ENCODE measurements around the gene RBFOX1. TPM values are rescaled to one million over a fixed set of nuclear protein-coding genes. Genes with fewer than 3 reads are reported as not detected.

RBFOX1 gene
- total RNA-seq, 1 donor from 2014 or later = not detected

- H3K27ac ChIP-seq = no peak overlapping the region
- no peaks in the 10 kb centered on the region for H3K9me3 ChIP-seq
- H3K27me3 ChIP-seq = no peaks in the 10 kb centered on the region
- H3K36me3 ChIP-seq = no peaks in the 10 kb centered on the region
- H3K4me3 ChIP-seq = no peak overlapping the region
- no peaks in the 10 kb centered on the region for H3K4me1 ChIP-seq
- intact Hi-C loops (cut with DNase I) = no loop called here
- TF ChIP-seq CTCF (IDR thresholded peaks at IDR 0.05) = no peak
- DNase-seq (ENCODE audit: low spot score in 2 of 2) = no peak
Observed at GRCh38 chr16:7366041-7366440, 33.4 kb downstream of the RBFOX1 start.

- TF ChIP-seq CTCF (IDR thresholded peaks at IDR 0.05) = no peak
- Histone ChIP-seq H3K27me3 (no peaks in the 10 kb centered on the region), H3K27ac (no peak overlapping the region), H3K36me3 (no peaks in the 10 kb centered on the region), H3K4me3 (no peak overlapping the region), H3K9me3 (no peaks in the 10 kb centered on the region), H3K4me1 (no peaks in the 10 kb centered on the region)
- no peak for DNase-seq (ENCODE audit: low spot score in 2 of 2)
- intact Hi-C loops (cut with DNase I) = no loop called here
Observed at GRCh38 chr16:7366993-7367880, 34.6 kb downstream of the RBFOX1 start.

GRCh38 chr16:7369204-7369603, 36.6 kb downstream of the RBFOX1 start:
- H3K27ac ChIP-seq = no peak overlapping the region
- TF ChIP-seq CTCF (IDR thresholded peaks at IDR 0.05) = no peak
- H3K4me1 ChIP-seq = no peaks in the 10 kb centered on the region
- H3K27me3 ChIP-seq = no peaks in the 10 kb centered on the region
- intact Hi-C loops (cut with DNase I) = no loop called here
- H3K4me3 ChIP-seq = no peak overlapping the region
- no peaks in the 10 kb centered on the region for H3K9me3 ChIP-seq
- DNase-seq (ENCODE audit: low spot score in 2 of 2) = no peak
- no peaks in the 10 kb centered on the region for H3K36me3 ChIP-seq

- no peaks in the 10 kb centered on the region for H3K27me3 ChIP-seq
- no peak for DNase-seq (ENCODE audit: low spot score in 2 of 2)
- intact Hi-C loops (cut with DNase I) = no loop called here
- TF ChIP-seq CTCF (IDR thresholded peaks at IDR 0.05) = no peak
- H3K4me3 ChIP-seq = no peak overlapping the region
- no peaks in the 10 kb centered on the region for H3K36me3 ChIP-seq
- H3K9me3 ChIP-seq = no peaks in the 10 kb centered on the region
- H3K4me1 ChIP-seq = no peaks in the 10 kb centered on the region
- H3K27ac ChIP-seq = no peak overlapping the region
Observed at GRCh38 chr16:7372095-7372494, 39.5 kb downstream of the RBFOX1 start.

GRCh38 chr16:7373776-7374175, 41.1 kb downstream of the RBFOX1 start:
- no peak overlapping the region for H3K27ac ChIP-seq
- TF ChIP-seq CTCF (IDR thresholded peaks at IDR 0.05) = no peak

More at GRCh38 chr16:7373776-7374175, 41.1 kb downstream of the RBFOX1 start:
- Histone ChIP-seq H3K4me1 (no peaks in the 10 kb centered on the region), H3K9me3 (no peaks in the 10 kb centered on the region), H3K27me3 (no peaks in the 10 kb centered on the region), H3K36me3 (no peaks in the 10 kb centered on the region), H3K4me3 (no peak overlapping the region)
- intact Hi-C loops (cut with DNase I) = no loop called here
- DNase-seq (ENCODE audit: low spot score in 2 of 2) = no peak
